HepG2 (cell line): ENCODE data around the gene PSKH1. TPM values are rescaled to one million over a fixed set of nuclear protein-coding genes. Genes with fewer than 3 reads are reported as not detected.

Source experiments
- ARNTL ChIP-seq: sonication (generic); formaldehyde crosslinking; IDR thresholded peaks from 2 replicates; pipeline ENCODE4 v1.4.0; 2020; ENCODE audit warnings: mild to moderate bottlenecking, missing genetic modification reagents
- BATF2 ChIP-seq: sonication (generic); formaldehyde crosslinking; IDR thresholded peaks from 2 replicates; pipeline ENCODE4 v1.8.0; 2022; ENCODE audit warnings: mild to moderate bottlenecking, missing genetic modification reagents, moderate library complexity
- BRF2 ChIP-seq: sonication (generic); formaldehyde crosslinking; IDR thresholded peaks from 2 replicates; pipeline ENCODE4 v1.8.1; 2022; ENCODE audit warnings: mild to moderate bottlenecking, missing genetic modification reagents
- CREB1 ChIP-seq, 2 experiments: fragments of 450-650 bp in 1 of 2; IDR thresholded peaks; 2 replicates each; pipeline ENCODE4 v1.6.1; 2016 to 2017; ENCODE audit warnings: control low read depth in 1 of 2, mild to moderate bottlenecking in 1 of 2, missing compliant biosample characterization in 1 of 2, missing genetic modification characterization in 1 of 2
- RAD21 ChIP-seq: fragments of 450-650 bp; formaldehyde crosslinking; IDR thresholded peaks from 2 replicates; pipeline ENCODE4 v1.5.0; 2020; ENCODE audit warnings: mild to moderate bottlenecking
- RFX3 ChIP-seq: IDR thresholded peaks from 2 replicates; pipeline ENCODE4 v1.6.1; 2016; ENCODE audit warnings: missing biosample characterization, missing genetic modification reagents
- SUZ12 ChIP-seq: fragments of 150-350 bp; IDR thresholded peaks from 2 replicates; pipeline ENCODE4 v1.6.1; 2014; ENCODE audit warnings: low read depth, low read length
- TBL1XR1 ChIP-seq: fragments of 150-350 bp; IDR thresholded peaks from 2 replicates; pipeline ENCODE4 v1.6.1; 2014; ENCODE audit warnings: borderline replicate concordance, low read length; ENCODE audit not compliant: partially characterized antibody
- TEF ChIP-seq: sonication (generic); formaldehyde crosslinking; IDR thresholded peaks from 2 replicates; pipeline ENCODE4 v1.5.0; 2020; ENCODE audit warnings: missing genetic modification reagents
- USF2 ChIP-seq, 2 experiments: sonication (generic) in 1 of 2; formaldehyde crosslinking in 1 of 2; IDR thresholded peaks; 2 replicates each; pipeline versions ENCODE4 v1.5.1 to v1.6.1; 2011 to 2020; ENCODE audit warnings: borderline replicate concordance in 1 of 2, low read depth in 1 of 2, low read length in 1 of 2, mild to moderate bottlenecking in 1 of 2, missing genetic modification reagents in 1 of 2, moderate library complexity in 1 of 2
- ZBTB1 ChIP-seq: sonication (generic); formaldehyde crosslinking; IDR thresholded peaks from 2 replicates; pipeline ENCODE4 v1.4.0; 2020; ENCODE audit warnings: missing genetic modification reagents, borderline replicate concordance
- ZNF274 ChIP-seq: sonication (generic); formaldehyde crosslinking; IDR thresholded peaks from 2 replicates; pipeline ENCODE4 v1.5.1; 2020; ENCODE audit warnings: mild to moderate bottlenecking, missing genetic modification reagents
- ZNF280D ChIP-seq: sonication (generic); formaldehyde crosslinking; IDR thresholded peaks from 2 replicates; pipeline ENCODE4 v1.5.1; 2020; ENCODE audit warnings: mild to moderate bottlenecking, missing genetic modification reagents
- ZNF282 ChIP-seq: fragments of 450-650 bp; IDR thresholded peaks from 2 replicates; pipeline ENCODE4 v1.6.1; 2018; ENCODE audit not compliant: partially characterized antibody
- ZNF543 ChIP-seq: sonication (generic); formaldehyde crosslinking; IDR thresholded peaks from 2 replicates; pipeline ENCODE4 v1.4.0; 2020; ENCODE audit warnings: mild to moderate bottlenecking, missing genetic modification reagents
- ZNF776 ChIP-seq: sonication (generic); formaldehyde crosslinking; IDR thresholded peaks from 2 replicates; pipeline ENCODE4 v1.4.0; 2020; ENCODE audit warnings: mild to moderate bottlenecking, missing genetic modification reagents
- polyA plus RNA-seq, 8 experiments: library from polyadenylated mRNA; depleted of rRNA in 3 of 8; stranded (reverse) in 7 of 8; unstranded in 1 of 8; fragments of >200 nt; fragmentation: Illumina TruSeq in 4 of 8; extraction: Trizol in 4 of 8; gene quantifications; 2 replicates each; pipeline versions ENCODE4 v1.2.1 to v1.2.3, GENCODE V29; 2011 to 2016; ENCODE audit warnings: low read depth in 4 of 8, missing spikeins in 1 of 8, mixed read lengths in 1 of 8; ENCODE audit not compliant: insufficient read depth in 1 of 8
- total RNA-seq, 5 experiments: library from RNA; depleted of rRNA; stranded (reverse); fragments of >200 nt; fragmentation: Illumina TruSeq; extraction: Trizol; gene quantifications; 2 replicates each; pipeline ENCODE4 v1.2.3, GENCODE V29; 2016; ENCODE audit warnings: low read depth in 1 of 5
- TF ChIP-seq, protein P1 (sequence below): IDR thresholded peaks from 2 replicates; pipeline ENCODE4 v1.6.1; 2016; ENCODE audit warnings: mild to moderate bottlenecking, missing biosample characterization, missing genetic modification reagents
- TF ChIP-seq, protein P2 (sequence below): IDR thresholded peaks from 2 replicates; pipeline ENCODE4 v1.6.1; 2016; ENCODE audit warnings: missing compliant biosample characterization, missing genetic modification reagents, borderline replicate concordance

The PSKH1 gene
- total and polyA plus RNA-seq, 2 of the 13 experiments (the other 11 are each of a cell fraction or from before 2014, with no cell fraction given) = 8.4 to 19.1 TPM

DNA sequence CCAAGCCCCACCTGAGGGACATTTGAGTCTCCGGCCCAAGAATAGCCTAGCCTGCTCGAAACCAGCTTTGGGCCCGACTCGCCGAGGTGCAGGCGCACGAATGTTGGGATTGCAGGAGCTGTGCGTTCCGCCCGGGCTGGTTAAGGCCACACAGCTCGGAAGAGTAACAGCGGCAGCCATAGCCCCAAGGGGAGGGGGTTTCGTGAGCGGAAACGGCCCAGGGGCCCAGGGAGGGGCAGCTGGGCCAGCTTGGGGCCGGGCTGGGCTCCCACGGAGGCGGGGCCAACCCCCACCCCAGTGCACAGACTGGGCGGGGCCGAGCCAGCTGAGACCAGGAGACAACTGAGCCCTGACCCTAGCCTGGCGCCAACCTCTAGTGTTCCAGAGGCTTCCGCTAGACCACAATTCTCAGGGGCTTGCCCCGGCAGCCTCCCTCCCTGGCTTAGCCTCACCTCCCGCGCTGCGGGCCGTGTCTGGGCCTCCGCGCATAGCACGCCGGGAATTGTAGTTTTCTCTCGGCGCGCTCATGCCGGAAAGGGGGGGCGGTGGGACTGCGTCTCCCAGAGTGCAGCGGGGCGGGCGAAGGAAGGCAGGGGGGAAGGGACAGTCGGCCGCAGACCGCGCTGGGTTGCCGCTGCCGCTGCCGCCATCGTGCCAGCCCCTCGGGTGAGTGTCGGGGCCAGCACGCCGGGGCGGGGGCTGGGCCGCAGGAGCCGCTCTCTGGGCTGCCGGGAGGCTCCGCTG lies 46.6 kb upstream of the PSKH1 start, which contains the start of gene NUTF2 (continued):
- peak; percentile 77; the same call in 1 of the 2 replicates for TF ChIP-seq ZNF280D (CRISPR knock-in tag)
- no peak for TF ChIP-seq RFX3
- peak; percentile 96 for TF ChIP-seq SUZ12
- no peak for TF ChIP-seq ZNF282
- TF ChIP-seq, protein P1, sequence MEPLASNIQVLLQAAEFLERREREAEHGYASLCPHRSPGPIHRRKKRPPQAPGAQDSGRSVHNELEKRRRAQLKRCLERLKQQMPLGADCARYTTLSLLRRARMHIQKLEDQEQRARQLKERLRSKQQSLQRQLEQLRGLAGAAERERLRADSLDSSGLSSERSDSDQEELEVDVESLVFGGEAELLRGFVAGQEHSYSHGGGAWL (CRISPR knock-in tag) = peak; percentile 9; the same call in 1 of the 2 replicates
- TF ChIP-seq ZNF543 (CRISPR knock-in tag) = peak; percentile 86
- no peak for TF ChIP-seq USF2 (IDR thresholded peaks at IDR 0.05; ENCODE audit: low read depth, low read length)
- no peak for TF ChIP-seq USF2 (CRISPR knock-in tag; IDR thresholded peaks at IDR 0.05; ENCODE audit: borderline replicate concordance)
- peak; percentile 70; the same call in 1 of the 2 replicates for TF ChIP-seq ZNF274 (CRISPR knock-in tag)
- peak; percentile 77; the same call in 1 of the 2 replicates for TF ChIP-seq BRF2
- peak; percentile 75 for TF ChIP-seq ZNF776
- TF ChIP-seq, protein P2, sequence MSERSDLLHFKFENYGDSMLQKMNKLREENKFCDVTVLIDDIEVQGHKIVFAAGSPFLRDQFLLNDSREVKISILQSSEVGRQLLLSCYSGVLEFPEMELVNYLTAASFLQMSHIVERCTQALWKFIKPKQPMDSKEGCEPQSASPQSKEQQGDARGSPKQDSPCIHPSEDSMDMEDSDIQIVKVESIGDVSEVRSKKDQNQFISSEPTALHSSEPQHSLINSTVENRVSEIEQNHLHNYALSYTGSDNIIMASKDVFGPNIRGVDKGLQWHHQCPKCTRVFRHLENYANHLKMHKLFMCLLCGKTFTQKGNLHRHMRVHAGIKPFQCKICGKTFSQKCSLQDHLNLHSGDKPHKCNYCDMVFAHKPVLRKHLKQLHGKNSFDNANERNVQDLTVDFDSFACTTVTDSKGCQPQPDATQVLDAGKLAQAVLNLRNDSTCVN (CRISPR knock-in tag) = peak; percentile 21; the same call in 1 of the 2 replicates
- TF ChIP-seq RAD21 = peak; percentile 51
- TF ChIP-seq ZBTB1 = no peak
- peak; percentile 46 for TF ChIP-seq TBL1XR1
- peak; percentile 32; the same call in 1 of the 2 replicates for TF ChIP-seq TEF (CRISPR knock-in tag)
- peak; percentile 77 for TF ChIP-seq CREB1 (IDR thresholded peaks at IDR 0.05)
- TF ChIP-seq CREB1 (CRISPR knock-in tag; IDR thresholded peaks at IDR 0.05) = peak; percentile 81; the same call in 1 of the 2 replicates
- no peak for TF ChIP-seq BATF2 (CRISPR knock-in tag)
- peak; percentile 84 for TF ChIP-seq ARNTL (CRISPR knock-in tag)
